DMS114 treated with DMSO at 0.1 percent for 48 hours (cell line): Measurements from ENCODE around the gene COMMD10.

ENCODE experiments used
- DNase-seq: peaks from one replicate; lab custom pipeline; 2025; ENCODE audit not compliant: unreplicated experiment; lab: John Stamatoyannopoulos, UW

COMMD10 gene

GRCh38 chr5:116209166-116209565, 124.3 kb downstream of the COMMD10 start:
- no peak for DNase-seq

- no peak for DNase-seq
Measured at GRCh38 chr5:116212225-116212624, 127.4 kb downstream of the COMMD10 start.

GRCh38 chr5:116216246-116216645, 131.4 kb downstream of the COMMD10 start:
- DNase-seq, result no peak

- DNase-seq, result no peak
Measured at GRCh38 chr5:116225281-116225922, 140.6 kb downstream of the COMMD10 start.

- DNase-seq, result no peak
Measured at GRCh38 chr5:116229131-116229689, 144.4 kb downstream of the COMMD10 start.

- DNase-seq, result no peak
Measured at GRCh38 chr5:116231288-116231687, 146.5 kb downstream of the COMMD10 start.

GRCh38 chr5:116234681-116235080, 149.9 kb downstream of the COMMD10 start:
- no peak for DNase-seq

- DNase-seq, result no peak
Measured at GRCh38 chr5:116237917-116238500, 153.2 kb downstream of the COMMD10 start.

GRCh38 chr5:116242343-116242742, 157.5 kb downstream of the COMMD10 start:
- no peak for DNase-seq

- no peak for DNase-seq
Measured at GRCh38 chr5:116248432-116248831, 163.6 kb downstream of the COMMD10 start.

GRCh38 chr5:116249648-116250047, 164.8 kb downstream of the COMMD10 start:
- DNase-seq, result no peak

- no peak for DNase-seq
Measured at GRCh38 chr5:116256717-116257116, 171.9 kb downstream of the COMMD10 start.

GRCh38 chr5:116265471-116265870, 180.6 kb downstream of the COMMD10 start:
- no peak for DNase-seq

GRCh38 chr5:116271446-116272025, 186.7 kb downstream of the COMMD10 start:
- DNase-seq, result no peak

GRCh38 chr5:116272281-116272941, 187.6 kb downstream of the COMMD10 start:
- no peak for DNase-seq

- DNase-seq, result no peak
Measured at GRCh38 chr5:116273448-116274242, 188.8 kb downstream of the COMMD10 start.

- DNase-seq, result no peak
Measured at GRCh38 chr5:116274251-116274650, 189.4 kb downstream of the COMMD10 start.

- no peak for DNase-seq
Measured at GRCh38 chr5:116275282-116275681, 190.5 kb downstream of the COMMD10 start.

- no peak for DNase-seq
Measured at GRCh38 chr5:116276952-116277351, 192.1 kb downstream of the COMMD10 start.

- DNase-seq, result no peak
Measured at GRCh38 chr5:116280149-116280803, 195.5 kb downstream of the COMMD10 start.
